Measurements from ENCODE around the gene SDK2.

Gene SDK2

DNA sequence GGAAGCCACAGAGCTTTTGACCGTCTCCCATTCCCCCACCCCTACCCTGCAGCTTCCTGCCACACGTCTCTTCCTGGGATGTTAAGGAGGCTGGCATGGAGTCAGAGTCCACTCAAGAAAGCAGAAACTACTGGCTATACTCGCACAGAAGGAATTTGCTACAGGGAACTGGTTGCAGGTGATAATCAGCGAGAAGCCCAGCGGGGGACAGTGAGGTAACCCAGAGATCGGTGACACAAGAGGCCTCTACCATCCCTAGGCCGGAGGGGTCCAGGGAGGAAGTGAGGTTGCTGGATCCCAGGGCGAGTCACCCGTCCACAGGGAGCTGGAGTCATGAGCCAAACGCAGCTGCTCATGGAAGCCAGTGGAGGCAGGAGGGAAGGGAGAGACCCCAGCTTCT is 93.7 kb downstream of the SDK2 start:
- TF ChIP-seq GATA2 (IDR thresholded peaks at IDR 0.05; ENCODE audit: low read depth, low read length) (no peak), GATA3 (IDR thresholded peaks at IDR 0.05; ENCODE audit: low read depth, low read length) (no peak)

DNA sequence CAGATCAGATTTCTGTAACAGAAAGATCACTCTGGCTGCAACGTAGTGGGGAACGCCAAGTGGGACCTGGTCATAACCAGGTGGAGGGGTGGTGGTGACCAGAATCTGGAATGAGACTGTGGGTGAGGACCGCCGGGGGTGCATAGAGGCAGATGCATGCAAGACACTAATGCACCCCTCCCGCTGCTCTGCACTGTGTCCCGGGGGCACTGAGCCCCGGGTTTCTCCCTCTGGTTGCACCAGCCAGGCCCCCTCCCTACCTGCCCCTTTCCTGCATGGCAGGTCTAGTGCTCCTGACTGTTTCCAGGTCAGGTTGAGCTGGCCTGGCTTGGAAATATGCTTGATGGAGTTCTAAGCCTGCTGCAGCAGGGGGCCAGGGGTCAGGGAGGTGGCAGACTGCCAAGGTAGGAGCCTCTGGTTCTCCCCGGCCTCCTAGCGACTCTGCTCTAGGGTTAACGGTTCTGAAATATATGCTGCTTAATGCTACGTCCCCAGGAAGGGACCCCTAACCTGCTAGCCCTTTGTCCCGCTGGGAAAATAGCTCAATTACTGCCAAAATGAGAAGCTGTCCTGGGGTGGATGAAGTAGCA is 94.3 kb downstream of the SDK2 start:
- no peak for TF ChIP-seq GATA2 (IDR thresholded peaks at IDR 0.05; ENCODE audit: low read depth, low read length)
- TF ChIP-seq GATA3 (IDR thresholded peaks at IDR 0.05; ENCODE audit: low read depth, low read length), result no peak

DNA sequence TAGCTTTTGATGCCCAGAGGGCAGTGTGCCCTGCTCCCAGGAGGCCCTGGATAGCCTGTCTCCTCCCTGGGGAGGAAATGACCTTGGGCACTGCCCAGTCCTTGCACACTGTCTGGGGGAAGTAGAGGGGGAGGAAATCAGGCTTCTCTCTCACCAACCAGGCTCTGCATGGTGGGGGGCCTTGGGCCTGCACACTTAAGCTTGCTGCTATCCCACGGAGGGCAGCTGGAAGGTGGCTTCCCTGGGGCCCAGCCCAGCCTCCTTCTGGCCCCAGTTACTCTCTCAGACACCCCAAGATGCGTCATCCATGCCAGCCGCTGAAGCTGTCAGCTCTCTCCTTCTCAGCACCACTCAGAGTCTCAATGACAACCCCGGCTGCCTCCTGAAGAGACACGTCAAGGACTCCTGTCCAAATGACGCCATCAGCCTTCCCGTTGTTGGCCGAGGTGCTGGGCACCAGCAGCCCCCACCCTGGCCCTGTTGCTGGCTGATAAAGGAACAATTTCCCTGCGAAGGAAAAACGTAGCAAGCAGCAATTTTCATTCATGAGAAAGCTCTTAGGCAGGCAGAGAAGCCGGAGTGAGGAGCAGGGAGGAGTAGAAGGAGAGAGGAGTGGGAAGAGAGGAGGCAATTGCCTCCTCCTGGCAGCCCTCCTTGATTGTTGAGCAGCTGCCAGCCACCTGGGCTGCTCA is 95.5 kb downstream of the SDK2 start:
- TF ChIP-seq GATA2 (IDR thresholded peaks at IDR 0.05; ENCODE audit: low read depth, low read length) (no peak), GATA3 (IDR thresholded peaks at IDR 0.05; ENCODE audit: low read depth, low read length) (no peak)

DNA sequence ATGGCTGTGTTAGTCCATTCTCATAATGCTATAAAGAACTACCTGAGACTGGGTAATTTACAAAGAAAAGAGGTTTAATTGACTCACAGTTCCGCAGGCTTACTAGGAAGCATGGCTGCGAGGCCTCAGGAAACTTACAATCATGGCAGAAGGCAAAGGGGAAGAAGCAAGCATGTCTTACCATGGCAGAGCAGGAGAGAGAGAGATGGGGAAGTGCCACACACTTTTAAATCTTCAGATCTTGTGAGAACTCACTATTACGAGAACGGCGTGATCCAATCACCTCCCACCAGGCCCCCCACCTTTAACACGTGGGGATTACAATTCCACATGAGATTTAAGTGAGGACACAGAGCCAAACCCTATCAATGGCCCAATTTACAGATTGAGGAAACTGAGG is 96.5 kb downstream of the SDK2 start:
- TF ChIP-seq GATA2 (IDR thresholded peaks at IDR 0.05; ENCODE audit: low read depth, low read length) (no peak), GATA3 (IDR thresholded peaks at IDR 0.05; ENCODE audit: low read depth, low read length) (no peak)

DNA sequence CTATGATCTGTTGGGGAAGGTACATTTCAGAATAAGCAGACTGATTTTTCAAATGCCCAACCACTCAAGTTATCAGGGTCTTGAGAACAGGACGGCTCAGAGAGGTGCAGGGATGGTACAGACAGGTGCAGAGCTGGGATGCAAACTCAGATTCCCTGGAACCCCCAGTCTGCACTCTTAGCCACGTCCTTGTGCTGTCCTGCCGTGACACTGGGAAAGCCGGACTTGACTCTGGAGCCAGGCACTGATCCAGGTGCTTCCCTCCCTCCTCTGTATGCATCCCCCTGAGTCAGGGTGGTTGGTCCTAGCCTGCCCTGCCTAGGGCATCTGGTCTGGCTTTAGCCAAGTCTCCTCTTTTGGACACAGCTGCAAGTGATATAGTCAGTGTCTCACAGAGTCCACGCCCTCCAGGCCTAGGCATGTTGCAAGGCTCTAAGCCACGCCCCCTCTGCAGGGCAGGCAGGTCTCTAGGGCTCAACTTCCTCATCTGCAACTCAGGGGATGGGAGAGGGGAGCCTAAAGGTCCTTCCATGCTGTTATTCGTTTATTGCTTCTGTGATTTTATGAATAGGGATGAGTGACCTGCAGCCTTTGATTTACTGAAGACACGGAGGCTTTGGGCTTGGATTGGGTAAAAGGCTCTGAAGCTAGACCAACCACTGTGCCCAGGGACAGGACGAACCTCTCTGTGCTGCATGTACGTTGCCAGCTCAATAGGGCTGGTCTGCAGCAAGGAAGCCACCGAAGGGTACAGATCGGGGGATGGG is 97.3 kb downstream of the SDK2 start:
- TF ChIP-seq GATA3 (IDR thresholded peaks at IDR 0.05; ENCODE audit: low read depth, low read length), result no peak

DNA sequence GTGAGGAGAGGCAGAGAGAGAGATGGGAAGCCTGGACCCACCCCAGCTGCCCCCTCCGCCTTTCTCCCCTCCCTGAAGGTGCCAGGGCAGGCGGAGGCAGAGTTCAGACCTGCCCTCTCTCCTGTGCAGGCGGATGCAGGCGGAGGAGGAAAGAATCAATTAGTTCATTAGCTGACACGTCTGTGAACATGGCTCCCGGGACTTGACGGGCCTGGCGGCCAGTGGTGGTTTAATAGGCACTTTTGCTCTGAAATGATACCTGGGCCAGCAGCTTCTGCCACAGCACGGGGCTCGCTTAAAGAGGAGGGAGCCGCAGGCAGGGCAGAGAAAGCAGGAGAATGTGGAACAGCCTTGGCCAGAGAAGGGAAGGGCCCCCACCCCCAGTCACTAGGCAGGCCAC is 98.1 kb downstream of the SDK2 start:
- TF ChIP-seq GATA3 (IDR thresholded peaks at IDR 0.05; ENCODE audit: low read depth, low read length) (no peak), GATA2 (IDR thresholded peaks at IDR 0.05; ENCODE audit: low read depth, low read length) (no peak)

DNA sequence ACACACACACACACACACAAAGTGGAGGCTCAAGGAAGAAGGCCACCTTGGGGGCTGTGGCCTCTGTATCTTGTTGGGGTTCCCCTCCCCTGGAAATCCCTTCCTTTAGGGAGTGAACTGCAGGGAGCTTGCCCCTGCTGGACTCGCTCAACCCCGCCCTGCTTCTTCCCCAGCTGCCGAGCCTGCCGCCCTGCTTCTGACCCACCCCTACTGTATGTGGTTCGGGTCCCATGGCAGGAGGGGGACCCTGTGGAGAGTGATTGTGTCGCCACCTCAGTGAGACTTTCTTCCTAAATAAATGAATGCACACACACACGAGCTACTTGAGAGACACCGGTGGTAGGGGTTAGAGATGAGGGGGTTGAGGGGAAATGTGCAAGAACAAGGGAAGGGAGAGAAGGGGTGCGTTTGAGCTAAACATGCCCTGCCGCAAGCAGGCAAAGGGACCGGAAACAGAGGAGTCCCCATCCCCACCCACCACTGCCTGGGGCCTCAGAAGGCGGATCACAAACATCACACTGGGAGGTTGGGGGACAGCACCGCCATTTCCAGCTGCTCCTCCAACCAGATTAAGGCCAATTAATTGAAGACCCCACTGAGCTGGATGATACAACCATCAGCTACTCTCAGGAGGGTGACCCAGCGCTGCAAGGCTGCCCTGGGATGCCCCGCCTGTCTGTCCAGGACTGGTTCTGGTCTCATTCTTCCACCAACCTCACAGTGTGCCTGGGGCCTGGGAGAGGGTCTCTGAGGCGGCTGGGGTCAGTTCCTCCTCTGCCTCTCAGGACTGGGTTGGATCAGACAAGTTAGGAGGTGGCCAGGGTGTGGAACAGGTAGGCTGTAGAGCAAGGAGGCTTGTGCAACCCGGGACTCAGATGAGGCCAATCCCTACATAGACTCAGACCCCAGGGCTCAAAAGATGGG is 98.9 kb downstream of the SDK2 start:
- no peak for TF ChIP-seq GATA3 (IDR thresholded peaks at IDR 0.05; ENCODE audit: low read depth, low read length)
- TF ChIP-seq GATA2 (IDR thresholded peaks at IDR 0.05; ENCODE audit: low read depth, low read length), result no peak

DNA sequence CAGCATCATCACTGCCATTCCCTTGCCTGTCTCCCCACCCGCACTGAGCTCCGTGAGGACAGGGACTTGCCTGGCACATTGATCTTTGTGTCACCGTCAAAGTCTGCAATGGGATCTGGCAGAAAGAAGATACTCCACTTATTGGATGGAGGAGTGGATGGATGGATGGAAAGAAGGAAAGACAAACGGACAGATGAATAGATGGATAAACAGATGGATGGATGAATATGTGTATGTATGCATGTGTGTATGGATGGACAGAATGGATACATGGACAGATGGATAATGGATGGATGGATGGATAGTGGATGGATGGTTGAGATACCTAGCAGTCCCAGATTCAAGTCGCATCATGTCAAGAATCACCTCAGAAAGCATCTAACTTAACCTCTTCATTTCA is 99.9 kb downstream of the SDK2 start:
- TF ChIP-seq GATA3 (IDR thresholded peaks at IDR 0.05; ENCODE audit: low read depth, low read length) (no peak), GATA2 (IDR thresholded peaks at IDR 0.05; ENCODE audit: low read depth, low read length) (no peak)

DNA sequence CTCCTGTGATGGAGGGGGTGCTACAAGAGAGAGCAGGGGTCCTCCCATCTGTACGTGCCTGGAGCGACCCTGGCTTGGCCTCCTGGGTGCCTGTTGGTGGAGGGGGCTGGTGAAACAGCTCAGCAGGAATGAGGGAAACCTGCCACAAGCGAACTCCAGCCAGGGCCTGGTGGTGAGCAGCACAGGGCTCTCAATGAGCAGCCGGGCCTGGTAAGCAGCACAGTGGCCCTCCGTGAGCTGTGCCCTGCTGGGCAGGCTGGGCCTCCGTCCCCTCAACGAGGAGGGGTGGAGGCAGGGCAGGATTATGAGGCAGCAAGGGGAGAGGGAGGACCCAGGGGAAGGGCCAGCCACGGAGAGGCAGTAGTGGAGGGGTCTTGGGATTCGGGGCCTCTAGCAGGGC is 101.9 kb downstream of the SDK2 start:
- TF ChIP-seq GATA3 (IDR thresholded peaks at IDR 0.05; ENCODE audit: low read depth, low read length) (no peak), GATA2 (IDR thresholded peaks at IDR 0.05; ENCODE audit: low read depth, low read length) (no peak)

DNA sequence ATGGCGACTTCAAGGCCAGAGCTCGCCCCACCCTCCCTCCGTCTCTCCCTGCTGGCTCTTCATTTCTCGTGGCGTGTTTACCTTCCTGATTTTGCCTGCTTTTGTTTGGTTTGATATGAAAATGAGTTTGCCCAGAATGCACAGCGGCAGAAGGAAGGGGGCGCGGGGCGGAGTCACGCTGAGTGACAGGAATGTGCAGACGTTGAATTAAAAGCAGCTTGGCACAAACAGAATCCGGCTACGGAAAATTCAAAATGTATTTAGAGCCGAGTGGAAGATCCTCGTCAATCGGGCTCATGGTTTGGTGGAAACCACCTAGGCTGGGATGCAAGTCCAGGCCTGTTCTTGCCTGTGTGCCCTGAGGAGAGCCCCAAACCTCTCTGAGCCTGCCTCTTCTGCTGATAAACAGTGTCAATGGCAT is 102.7 kb downstream of the SDK2 start:
- TF ChIP-seq GATA2 (IDR thresholded peaks at IDR 0.05; ENCODE audit: low read depth, low read length) (no peak), GATA3 (IDR thresholded peaks at IDR 0.05; ENCODE audit: low read depth, low read length) (no peak)

DNA sequence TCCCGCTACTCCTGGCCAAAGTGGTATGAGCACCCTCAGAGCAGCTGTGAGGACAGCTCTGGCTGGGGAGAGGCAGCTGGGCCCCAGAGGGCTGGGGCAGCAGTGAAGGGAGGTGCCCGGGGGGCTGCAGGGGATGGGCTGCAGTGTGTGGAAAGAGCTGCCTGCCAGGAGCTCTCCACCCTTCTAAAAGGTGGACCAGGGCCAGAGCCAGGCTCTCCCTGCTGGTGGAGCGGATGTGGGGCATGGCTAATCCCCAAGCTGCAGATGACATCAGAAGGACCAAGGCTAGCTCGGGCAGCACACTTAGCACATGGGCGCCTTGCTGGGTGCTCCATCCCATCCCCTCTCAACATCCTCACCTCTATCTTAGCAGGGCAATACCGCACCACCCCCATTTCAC is 103.1 kb downstream of the SDK2 start:
- TF ChIP-seq GATA3 (IDR thresholded peaks at IDR 0.05; ENCODE audit: low read depth, low read length), result no peak
- TF ChIP-seq GATA2 (IDR thresholded peaks at IDR 0.05; ENCODE audit: low read depth, low read length), result no peak

DNA sequence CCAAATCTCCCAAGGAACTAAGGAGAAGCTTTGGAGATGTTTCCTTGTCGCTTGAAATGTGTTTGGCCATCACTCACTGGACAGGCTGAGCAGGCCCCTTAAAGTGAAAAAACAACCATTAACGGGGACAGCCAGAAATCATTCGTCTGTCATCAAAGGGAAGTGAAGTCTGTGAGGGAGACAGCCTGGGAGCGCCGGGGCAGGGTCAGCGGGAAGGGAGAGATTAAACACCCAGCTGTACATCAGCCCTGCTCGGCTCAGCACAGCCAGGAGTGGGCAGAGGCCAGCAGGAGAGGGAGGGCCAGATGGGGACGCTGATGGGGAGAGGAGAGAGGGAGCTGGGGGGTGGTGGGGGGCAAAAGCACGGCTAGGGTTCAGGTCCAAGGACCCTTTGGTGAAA is 105.1 kb downstream of the SDK2 start:
- TF ChIP-seq GATA3 (IDR thresholded peaks at IDR 0.05; ENCODE audit: low read depth, low read length), result no peak
- no peak for TF ChIP-seq GATA2 (IDR thresholded peaks at IDR 0.05; ENCODE audit: low read depth, low read length)

DNA sequence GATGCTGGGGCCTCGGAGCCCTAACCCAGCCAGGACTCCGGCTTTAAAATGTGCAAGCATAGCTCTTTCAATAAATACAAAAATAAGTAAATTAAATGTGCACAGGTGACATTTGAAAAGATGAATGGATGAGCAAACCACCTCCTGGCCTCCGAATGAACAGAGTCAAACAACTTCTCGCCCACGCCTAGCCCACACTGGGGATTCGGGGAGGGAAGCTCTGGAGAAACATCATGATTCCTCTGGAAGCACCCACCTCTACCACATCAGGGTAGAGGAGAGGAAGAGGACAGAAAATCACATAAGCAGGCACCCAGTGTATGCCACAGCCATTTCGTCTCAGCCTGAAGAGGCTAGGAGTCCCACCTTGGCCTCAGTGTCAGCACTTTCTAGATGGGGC is 105.8 kb downstream of the SDK2 start:
- TF ChIP-seq GATA2 (IDR thresholded peaks at IDR 0.05; ENCODE audit: low read depth, low read length) (no peak), GATA3 (IDR thresholded peaks at IDR 0.05; ENCODE audit: low read depth, low read length) (no peak)

Measured in SH-SY5Y (cell line).